Stomach (tissue), 9 donors: Measurements from ENCODE around the gene SRMS. TPM values are rescaled to one million over a fixed set of nuclear protein-coding genes. Genes with fewer than 3 reads are reported as not detected.

ENCODE experiments used
- DNase-seq, 2 donors: peaks; one replicate each; pipeline versions ENCODE4 v3.0.0 to v3.0.0-alpha.2; 2013 to 2019
- H3K27ac ChIP-seq, 5 donors: fragments of 200-600 bp in 4 of 5; sonication (generic) in 4 of 5; one replicate each; pipeline ENCODE4 v1.5.1; 2013 to 2019; ENCODE audit warnings: mild to moderate bottlenecking in 1 of 5, moderate library complexity in 1 of 5
- H3K27me3 ChIP-seq, 3 donors: fragments of 200-600 bp; sonication (generic); one replicate each; pipeline ENCODE4 v1.5.1; 2017 to 2019; ENCODE audit warnings: mixed run types in 1 of 3
- H3K36me3 ChIP-seq, 4 donors: fragments of 200-600 bp; sonication (generic); 1 replicate in 3 of 4; 2 replicates in 1 of 4; pipeline ENCODE4 v1.5.1; 2016 to 2019
- H3K4me1 ChIP-seq, 4 donors: fragments of 200-600 bp; sonication (generic); one replicate each; pipeline ENCODE4 v1.5.1; 2016 to 2019
- H3K4me3 ChIP-seq, 4 donors: fragments of 200-600 bp; sonication (generic) in 3 of 4; one replicate each; pipeline ENCODE4 v1.5.1; 2016 to 2019; ENCODE audit warnings: mild to moderate bottlenecking in 1 of 4
- H3K9me3 ChIP-seq, 4 donors: fragments of 200-600 bp; sonication (generic); one replicate each; pipeline ENCODE4 v1.5.1; 2016 to 2019
- EP300 ChIP-seq: sonication (generic); formaldehyde crosslinking; IDR thresholded peaks from one replicate; pipeline ENCODE4 v1.6.1; 2017; ENCODE audit warnings: antibody characterized with exemption
- POLR2A ChIP-seq, 4 donors: fragments of 450-650 bp; IDR thresholded peaks; one replicate each; pipeline ENCODE4 v1.6.1; 2016; ENCODE audit warnings: antibody characterized with exemption in 4 of 4, control low read depth in 2 of 4, mild to moderate bottlenecking in 1 of 4, moderate library complexity in 1 of 4
- POLR2AphosphoS5 ChIP-seq, 3 donors: sonication (generic); formaldehyde crosslinking; IDR thresholded peaks; one replicate each; pipeline ENCODE4 v1.6.1; 2016; ENCODE audit warnings: antibody characterized with exemption in 3 of 3
- WGBS, 5 donors: extraction: QIAGEN DNeasy Blood & Tissue Kit in 3 of 5; methylation state at CpG; one replicate each; pipeline versions ENCODE4 v1.1.5 to v1.1.7; 2013 to 2018; 5-methylcytosine and 5-hydroxymethylcytosine counted together
- intact Hi-C: fragments of 100-400 bp; cut with DNase I; formaldehyde crosslinking; loops from one replicate; pipeline ENCODE4 v1.15.1; 2023; ENCODE audit warnings: low total_unique reads
- polyA plus RNA-seq, 3 donors: library from polyadenylated mRNA; stranded (reverse); fragments of 200-250 nt; gene quantifications; one replicate each; pipeline ENCODE4 v1.2.3, GENCODE V29; 2013
- total RNA-seq, 5 donors: library from RNA; depleted of rRNA; stranded (reverse); fragments of >200 nt; gene quantifications; one replicate each; pipeline versions ENCODE4 v1.1.0 to v1.2.3, GENCODE V29; 2014 to 2016
- TF ChIP-seq, protein P1 (sequence below), 7 experiments: fragments of 450-650 bp in 4 of 7; fragments of 200-600 bp in 3 of 7; sonication (generic) in 3 of 7; IDR thresholded peaks; one replicate each; pipeline ENCODE4 v1.5.1; 2016 to 2019; ENCODE audit warnings: antibody characterized with exemption in 7 of 7, control low read depth in 2 of 7, mild to moderate bottlenecking in 1 of 7
- donor health status: healthy with polysubstance abuse.
- donor health status: Bipolar disorder and iron deficiency.
- donor health status: healthy.

Gene SRMS
- total and polyA plus RNA-seq, 8 donors, result 0.87 to 3.5 (median 2.1) TPM; not detected in 5

DNA sequence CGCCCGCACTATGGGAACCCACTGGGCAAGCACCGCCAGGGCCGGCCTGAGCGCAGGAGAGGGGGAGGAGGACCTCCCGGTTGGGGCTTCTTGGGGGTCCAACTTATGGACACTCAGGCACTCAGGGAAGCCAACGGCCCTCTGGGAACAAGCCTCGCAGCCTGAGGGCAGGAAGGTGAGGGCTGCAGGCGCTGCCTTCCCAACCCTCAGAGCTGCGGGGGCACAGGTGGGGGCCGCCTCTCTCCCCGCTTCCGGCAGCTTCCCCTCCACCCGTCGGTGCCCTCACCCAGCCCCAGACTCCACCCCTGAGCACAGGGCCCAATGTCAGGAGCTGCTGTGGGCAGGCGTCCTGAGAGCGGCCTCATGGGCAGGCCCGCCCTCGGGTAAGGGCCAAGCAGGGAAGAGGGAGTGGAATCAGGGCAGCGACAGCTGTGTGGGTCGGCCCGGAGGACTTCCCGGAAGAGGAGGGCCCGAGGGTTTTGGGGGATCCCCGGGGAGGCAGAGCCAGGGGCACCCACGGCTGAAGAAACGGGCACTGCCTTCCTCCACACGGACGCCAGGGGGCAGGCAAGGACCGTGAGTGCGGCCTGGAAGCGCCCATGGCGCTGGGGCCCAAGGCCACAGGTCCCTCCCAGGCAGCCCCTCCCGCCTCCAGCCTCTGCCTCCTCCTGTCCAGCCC is 9.9 kb downstream of the SRMS start:
- H3K9me3 ChIP-seq, result no peaks in the 10 kb centered on the region
- intact Hi-C loops, result loop anchor here (5.0 kb wide), 1 partner anchor 435 kb away; no protein-coding TSS in a partner anchor
- 0 to 31% (median 6%) methylated on average over 8 to 34 of the region's 34 CpGs for WGBS, 5 donors
- H3K4me3 ChIP-seq, result peak overlapping the region; percentile 28 to 50 (median 32)
- H3K36me3 ChIP-seq, result no peaks in the 10 kb centered on the region
- TF ChIP-seq, protein P1, sequence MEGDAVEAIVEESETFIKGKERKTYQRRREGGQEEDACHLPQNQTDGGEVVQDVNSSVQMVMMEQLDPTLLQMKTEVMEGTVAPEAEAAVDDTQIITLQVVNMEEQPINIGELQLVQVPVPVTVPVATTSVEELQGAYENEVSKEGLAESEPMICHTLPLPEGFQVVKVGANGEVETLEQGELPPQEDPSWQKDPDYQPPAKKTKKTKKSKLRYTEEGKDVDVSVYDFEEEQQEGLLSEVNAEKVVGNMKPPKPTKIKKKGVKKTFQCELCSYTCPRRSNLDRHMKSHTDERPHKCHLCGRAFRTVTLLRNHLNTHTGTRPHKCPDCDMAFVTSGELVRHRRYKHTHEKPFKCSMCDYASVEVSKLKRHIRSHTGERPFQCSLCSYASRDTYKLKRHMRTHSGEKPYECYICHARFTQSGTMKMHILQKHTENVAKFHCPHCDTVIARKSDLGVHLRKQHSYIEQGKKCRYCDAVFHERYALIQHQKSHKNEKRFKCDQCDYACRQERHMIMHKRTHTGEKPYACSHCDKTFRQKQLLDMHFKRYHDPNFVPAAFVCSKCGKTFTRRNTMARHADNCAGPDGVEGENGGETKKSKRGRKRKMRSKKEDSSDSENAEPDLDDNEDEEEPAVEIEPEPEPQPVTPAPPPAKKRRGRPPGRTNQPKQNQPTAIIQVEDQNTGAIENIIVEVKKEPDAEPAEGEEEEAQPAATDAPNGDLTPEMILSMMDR (IDR thresholded peaks at IDR 0.05), result peak in 6 of 7 experiments; percentile 80 to 98 (median 94)
- TF ChIP-seq POLR2A (IDR thresholded peaks at IDR 0.05) (peak in 2 of 4 donors; percentile 52 to 64), POLR2AphosphoS5 (IDR thresholded peaks at IDR 0.05) (peak; percentile 7 to 93 (median 91)), EP300 (no peak)
- peak; percentile 96 to 97 for DNase-seq
- peaks cover 38 to 87% (median 61%) of the 10 kb centered on the region in 4 donors for H3K4me1 ChIP-seq
- peak overlapping the region; percentile 88 to 96 (median 90) for H3K27ac ChIP-seq
- peaks cover 0 to 57% (median 11%) of the 10 kb centered on the region in 3 donors for H3K27me3 ChIP-seq

DNA sequence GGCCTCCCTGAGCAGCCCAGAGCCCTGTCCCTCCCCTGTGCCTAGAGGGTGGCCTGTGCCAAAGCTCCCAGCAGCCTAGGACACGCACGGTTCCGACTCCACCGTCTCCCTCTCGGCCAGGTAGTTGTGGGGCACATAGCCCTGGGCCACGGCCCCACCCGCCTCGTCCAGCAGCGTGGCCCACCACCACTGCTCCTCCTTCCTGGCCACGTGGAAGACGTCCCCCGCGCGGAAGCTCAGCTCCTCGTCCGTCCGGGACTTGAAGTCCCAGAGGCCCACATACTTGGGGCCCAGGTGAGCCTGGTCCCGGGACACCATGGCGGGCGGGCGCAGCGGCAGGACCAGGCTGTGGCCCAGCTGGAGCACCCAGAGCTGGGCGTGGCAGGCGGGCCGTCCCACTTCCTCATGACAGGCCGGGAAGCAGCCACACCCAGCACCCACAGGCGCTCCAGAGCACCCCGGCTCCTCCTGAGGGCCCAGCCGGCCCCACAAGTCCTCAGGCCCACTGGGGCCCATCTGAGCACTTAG is 10.5 kb downstream of the SRMS start, which contains the start of gene PTK6:
PTK6 (minus strand) TSS at position 380 of the 528 bp plus-strand sequence; CDS start at position 318, 62 bp downstream.
- peak within 1 kb of the TSS; percentile 88 to 96 (median 90) for H3K27ac ChIP-seq
- peak within 1 kb of the TSS; percentile 28 to 50 (median 32) for H3K4me3 ChIP-seq
- TF ChIP-seq POLR2A (IDR thresholded peaks at IDR 0.05), result no peak
- TF ChIP-seq POLR2AphosphoS5 (IDR thresholded peaks at IDR 0.05), result peak in 2 of 3 donors; percentile 36 to 74
- no peak for TF ChIP-seq EP300
- H3K27me3 ChIP-seq, result peaks cover 0 to 61% (median 11%) of the 10 kb centered on the region in 3 donors
- peaks cover 38 to 82% (median 61%) of the 10 kb centered on the region in 4 donors for H3K4me1 ChIP-seq
- intact Hi-C loops, result loop anchor here (5.0 kb wide), 1 partner anchor 435 kb away; no protein-coding TSS in a partner anchor
- no peaks in the 10 kb centered on the region for H3K9me3 ChIP-seq
- H3K36me3 ChIP-seq, result no peaks in the 10 kb centered on the region
- DNase-seq, result peak; percentile 84 to 86
- WGBS, 5 donors, result 30 to 56% (median 32%) methylated on average over 18 to 29 of the region's 29 CpGs

DNA sequence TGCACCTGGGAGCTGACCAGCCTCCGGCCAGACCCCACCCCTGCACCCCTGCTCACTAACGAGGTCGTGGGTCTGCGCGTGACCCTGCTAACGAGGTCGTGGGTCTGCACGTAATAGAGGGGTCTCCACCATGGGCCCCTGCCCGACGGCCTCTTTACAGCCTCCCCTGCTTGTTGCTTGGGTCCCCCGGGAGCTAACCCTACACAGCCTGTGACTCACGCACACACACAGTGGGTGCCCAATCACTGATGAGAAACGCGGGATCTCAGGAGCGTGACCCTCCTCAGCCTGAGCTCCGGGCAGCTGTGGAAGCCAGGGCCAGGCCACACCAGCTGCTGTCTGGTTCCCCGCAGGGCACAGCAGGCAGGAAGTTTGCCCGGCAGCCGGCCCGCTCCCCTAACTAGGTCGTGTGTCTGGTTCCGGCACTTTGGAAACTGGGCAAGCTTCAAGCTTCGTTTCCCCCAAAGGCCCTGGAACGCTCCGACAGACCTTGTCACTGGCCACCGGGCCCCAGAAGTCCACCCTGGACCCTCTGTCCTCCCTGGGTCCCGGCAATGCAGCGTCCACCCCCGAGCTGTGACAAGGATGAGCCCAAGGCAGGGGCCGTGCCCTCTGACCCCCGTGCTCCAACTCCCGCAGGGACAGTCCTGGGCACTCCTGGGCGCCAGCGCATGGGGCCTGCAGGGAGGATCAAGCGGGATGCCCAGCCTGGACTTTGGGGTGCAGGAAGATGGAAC is 11.1 kb downstream of the SRMS start:
- no peaks in the 10 kb centered on the region for H3K36me3 ChIP-seq
- WGBS, 5 donors, result 23 to 60% (median 30%) methylated on average over 16 to 35 of the region's 35 CpGs
- peaks cover 0 to 55% (median 11%) of the 10 kb centered on the region in 3 donors for H3K27me3 ChIP-seq
- H3K27ac ChIP-seq, result peak overlapping the region; percentile 88 to 96 (median 90)
- peak in 2 of 3 donors; percentile 18 to 30 for TF ChIP-seq POLR2AphosphoS5 (IDR thresholded peaks at IDR 0.05)
- TF ChIP-seq EP300, result no peak
- peak in 1 of 4 donors; percentile 42 for TF ChIP-seq POLR2A (IDR thresholded peaks at IDR 0.05)
- TF ChIP-seq, protein P1 (IDR thresholded peaks at IDR 0.05), result no peak
- no peaks in the 10 kb centered on the region for H3K9me3 ChIP-seq
- peaks cover 38 to 79% (median 63%) of the 10 kb centered on the region in 4 donors for H3K4me1 ChIP-seq
- peak; percentile 57 to 71 for DNase-seq
- H3K4me3 ChIP-seq, result peak overlapping the region; percentile 28 to 50 (median 32)
- intact Hi-C loops, result loop anchor here (5.0 kb wide), 1 partner anchor 436 kb away; no protein-coding TSS in a partner anchor

DNA sequence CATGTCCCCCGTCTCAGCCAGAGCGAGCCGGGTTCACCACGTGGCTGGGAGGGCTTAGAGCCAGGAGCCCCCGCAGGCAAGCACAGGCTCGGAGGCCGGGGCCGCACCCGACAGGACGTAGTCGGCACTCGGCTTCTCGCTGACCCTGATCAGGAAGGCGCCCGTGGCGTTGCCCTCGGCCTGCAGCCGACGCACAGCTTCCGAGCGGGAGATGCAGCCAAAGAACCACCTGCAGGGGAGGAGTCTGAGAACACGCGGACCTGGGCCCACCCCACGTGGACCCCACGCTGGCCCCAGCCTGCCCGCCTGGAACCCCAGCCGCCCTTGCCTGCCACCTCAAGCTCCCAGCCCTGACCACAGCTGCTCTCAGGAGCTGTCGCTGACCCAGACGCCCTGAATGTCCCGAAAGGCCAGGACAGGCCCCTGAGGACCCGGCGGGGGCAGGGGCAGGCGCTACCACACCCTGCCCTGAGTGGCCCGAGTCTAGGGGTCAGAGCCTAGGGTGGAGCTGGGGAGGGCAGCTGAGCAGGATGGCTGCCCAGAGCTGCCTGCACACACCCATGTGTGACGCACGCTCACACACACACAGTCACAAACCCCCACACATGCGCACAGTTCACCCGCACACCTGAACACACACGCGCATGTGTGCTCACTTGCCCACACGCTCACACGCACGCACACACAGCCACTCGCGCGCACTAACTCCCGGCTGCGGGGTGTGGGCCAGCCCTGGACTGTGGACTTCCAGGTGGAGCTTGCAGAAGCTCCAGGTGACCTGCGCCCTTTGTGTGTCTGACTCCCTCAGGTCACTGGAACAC is 12.5 kb downstream of the SRMS start:
- Histone ChIP-seq H3K9me3 (no peaks in the 10 kb centered on the region), H3K27ac (peak overlapping the region; percentile 78 to 96 (median 90)), H3K4me1 (peaks cover 35 to 65% (median 61%) of the 10 kb centered on the region in 4 donors), H3K27me3 (peaks cover 0 to 63% (median 11%) of the 10 kb centered on the region in 3 donors), H3K4me3 (peak overlapping the region in 1 of 4 donors; percentile 50), H3K36me3 (no peaks in the 10 kb centered on the region)
- 25 to 52% (median 37%) methylated on average over 15 to 49 of the region's 49 CpGs for WGBS, 5 donors
- TF ChIP-seq, protein P1 (IDR thresholded peaks at IDR 0.05), result no peak
- TF ChIP-seq EP300 (no peak), POLR2AphosphoS5 (IDR thresholded peaks at IDR 0.05) (peak in 2 of 3 donors; percentile 75 to 81), POLR2A (IDR thresholded peaks at IDR 0.05) (no peak)
- intact Hi-C loops, result loop anchor here (5.0 kb wide), 1 partner anchor 437 kb away; no protein-coding TSS in a partner anchor
- DNase-seq, result peak; percentile 83 to 87
